ENCODE data around the gene THOP1. TPM values are rescaled to one million over a fixed set of nuclear protein-coding genes. Genes with fewer than 3 reads are reported as not detected.

Gene THOP1
- total and polyA plus RNA-seq, 10 of the 15 experiments (the other 5 are each of a cell fraction or from before 2014, with no cell fraction given), result 1.9 to 270 (median 169) TPM

GRCh38 chr19:2762783-2763496 lies 22.4 kb upstream of the THOP1 start:
- ATAC-seq, result no peak
- RAD21 ChIA-PET (ENCODE audit: unreplicated experiment), result no interaction called here
- WGBS (ENCODE audit: insufficient coverage, insufficient replicate concordance, low lambda C conversion rate, missing lambda C conversion rate), result 93% methylated on average over 23 of the region's 23 CpGs

More at GRCh38 chr19:2762783-2763496, 22.4 kb upstream of the THOP1 start:
- H3K27me3 ChIP-seq (replicated peaks in 1 of 2; ENCODE audit: control insufficient read depth in 2 of 2, insufficient read depth in 2 of 2, low read length in 1 of 2), result no peaks in the 10 kb centered on the region
- no peak overlapping the region for H2AFZ ChIP-seq (ENCODE audit: control insufficient read depth, low read depth, low read length)
- FAIRE-seq, result no peak
- H3K36me3 ChIP-seq (ENCODE audit: control insufficient read depth in 2 of 2, insufficient read depth in 2 of 2, low read length in 1 of 2), result peaks cover 8 to 45% of the 10 kb centered on the region in 2 experiments
- BruUV-seq (replicated peaks), result no TSS peak
- TF ChIP-seq, protein P1, sequence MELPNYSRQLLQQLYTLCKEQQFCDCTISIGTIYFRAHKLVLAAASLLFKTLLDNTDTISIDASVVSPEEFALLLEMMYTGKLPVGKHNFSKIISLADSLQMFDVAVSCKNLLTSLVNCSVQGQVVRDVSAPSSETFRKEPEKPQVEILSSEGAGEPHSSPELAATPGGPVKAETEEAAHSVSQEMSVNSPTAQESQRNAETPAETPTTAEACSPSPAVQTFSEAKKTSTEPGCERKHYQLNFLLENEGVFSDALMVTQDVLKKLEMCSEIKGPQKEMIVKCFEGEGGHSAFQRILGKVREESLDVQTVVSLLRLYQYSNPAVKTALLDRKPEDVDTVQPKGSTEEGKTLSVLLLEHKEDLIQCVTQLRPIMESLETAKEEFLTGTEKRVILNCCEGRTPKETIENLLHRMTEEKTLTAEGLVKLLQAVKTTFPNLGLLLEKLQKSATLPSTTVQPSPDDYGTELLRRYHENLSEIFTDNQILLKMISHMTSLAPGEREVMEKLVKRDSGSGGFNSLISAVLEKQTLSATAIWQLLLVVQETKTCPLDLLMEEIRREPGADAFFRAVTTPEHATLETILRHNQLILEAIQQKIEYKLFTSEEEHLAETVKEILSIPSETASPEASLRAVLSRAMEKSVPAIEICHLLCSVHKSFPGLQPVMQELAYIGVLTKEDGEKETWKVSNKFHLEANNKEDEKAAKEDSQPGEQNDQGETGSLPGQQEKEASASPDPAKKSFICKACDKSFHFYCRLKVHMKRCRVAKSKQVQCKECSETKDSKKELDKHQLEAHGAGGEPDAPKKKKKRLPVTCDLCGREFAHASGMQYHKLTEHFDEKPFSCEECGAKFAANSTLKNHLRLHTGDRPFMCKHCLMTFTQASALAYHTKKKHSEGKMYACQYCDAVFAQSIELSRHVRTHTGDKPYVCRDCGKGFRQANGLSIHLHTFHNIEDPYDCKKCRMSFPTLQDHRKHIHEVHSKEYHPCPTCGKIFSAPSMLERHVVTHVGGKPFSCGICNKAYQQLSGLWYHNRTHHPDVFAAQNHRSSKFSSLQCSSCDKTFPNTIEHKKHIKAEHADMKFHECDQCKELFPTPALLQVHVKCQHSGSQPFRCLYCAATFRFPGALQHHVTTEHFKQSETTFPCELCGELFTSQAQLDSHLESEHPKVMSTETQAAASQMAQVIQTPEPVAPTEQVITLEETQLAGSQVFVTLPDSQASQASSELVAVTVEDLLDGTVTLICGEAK (IDR thresholded peaks at IDR 0.05; ENCODE audit: borderline replicate concordance), result no peak
- TF ChIP-seq MTA2 (IDR thresholded peaks at IDR 0.05; ENCODE audit: low read depth), result no peak
- TF ChIP-seq TARDBP (IDR thresholded peaks at IDR 0.05; ENCODE audit: borderline replicate concordance), result no peak
- no peak for TF ChIP-seq ZNF384 (IDR thresholded peaks at IDR 0.05; ENCODE audit: borderline replicate concordance, low read depth, low read length)
- TF ChIP-seq MEF2B (IDR thresholded peaks at IDR 0.05; ENCODE audit: partially characterized antibody, poor library complexity, severe bottlenecking), result no peak
- no peak for TF ChIP-seq POU2F2 (IDR thresholded peaks at IDR 0.05; ENCODE audit: borderline replicate concordance, low read depth, low read length)
- no peak for TF ChIP-seq RUNX3 (IDR thresholded peaks at IDR 0.05; ENCODE audit: low read length)
- TF ChIP-seq HSF1 (IDR thresholded peaks at IDR 0.05; ENCODE audit: low read depth, low read length), result no peak
- no peak for TF ChIP-seq JUNB (IDR thresholded peaks at IDR 0.05)
- TF ChIP-seq JUND (IDR thresholded peaks at IDR 0.05; ENCODE audit: low read depth, low read length), result no peak
- TF ChIP-seq CHD4 (IDR thresholded peaks at IDR 0.05), result no peak
- no peaks in the 10 kb centered on the region for H3K79me2 ChIP-seq (ENCODE audit: control insufficient read depth, insufficient read depth, low read length)
- no peaks in the 10 kb centered on the region for H3K4me1 ChIP-seq (ENCODE audit: control insufficient read depth, insufficient read depth, low read length)
- no peak overlapping the region for H3K9ac ChIP-seq (ENCODE audit: control insufficient read depth, insufficient read depth, low read length)
- no peaks in the 10 kb centered on the region for H3K9me3 ChIP-seq (replicated peaks; ENCODE audit: control insufficient read depth, insufficient read depth, low read length)
- no peaks in the 10 kb centered on the region for H4K20me1 ChIP-seq (ENCODE audit: control insufficient read depth, insufficient read depth)
- POLR2A ChIA-PET, result no interaction called here
- no peak overlapping the region for H3K27ac ChIP-seq (ENCODE audit: control insufficient read depth, insufficient read depth)
- no peak for DNase-seq (ENCODE audit: low read depth, low spot score)
- H3K4me2 ChIP-seq (ENCODE audit: control insufficient read depth, insufficient read depth), result no peak overlapping the region
- H3K4me3 ChIP-seq, result no peak overlapping the region
- intact Hi-C loops (cut with micrococcal nuclease; ENCODE audit: unreplicated experiment) (no loop called here), in situ Hi-C loops (cut with MboI) (no loop called here)
- CTCF ChIA-PET, result no interaction called here
- SMC1A ChIA-PET (ENCODE audit: uncharacterized antibody, unreplicated experiment), result no interaction called here

All from GM12878 (cell line).